CMK (cell line): ENCODE data around the gene S100A7A.

ENCODE experiments used
- DNase-seq: peaks from one replicate; pipeline ENCODE4 v3.0.0-alpha.2; 2010; ENCODE audit warnings: low read depth

S100A7A gene

DNA sequence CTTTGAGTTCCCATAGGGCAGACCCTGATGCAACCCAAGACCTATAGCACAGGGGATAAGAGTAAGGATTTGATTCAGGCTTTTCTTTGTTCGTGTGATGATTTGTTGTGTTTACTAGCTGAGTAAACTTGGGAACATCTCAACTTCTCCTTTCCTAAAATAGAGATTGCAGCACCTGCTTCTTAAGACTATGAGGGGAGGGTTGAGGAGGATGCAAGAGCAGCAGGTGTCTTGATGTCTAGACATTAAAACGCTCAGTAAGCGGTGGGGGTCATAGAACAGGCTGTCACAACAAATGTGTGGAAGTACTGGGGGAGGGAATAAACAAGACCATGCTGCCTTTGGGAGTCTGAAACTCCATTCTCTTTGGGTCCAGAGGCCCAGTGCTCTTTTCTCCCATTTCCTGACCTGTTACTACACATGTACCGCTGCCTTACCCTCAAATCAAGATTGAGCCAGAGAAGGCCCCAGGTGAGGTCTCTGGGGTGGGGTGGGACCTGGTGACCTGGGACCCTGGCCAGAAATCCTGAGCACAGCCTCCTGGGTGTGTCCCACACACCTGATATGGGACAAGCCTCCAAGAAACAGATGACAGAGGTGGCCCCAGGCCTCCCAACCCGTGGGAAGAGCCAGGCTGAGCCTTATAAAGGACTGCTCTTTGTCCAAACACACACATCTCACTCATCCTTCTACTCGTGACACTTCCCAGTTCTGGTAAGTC, at the start of gene S100A7A:
TSS of gene S100A7A (plus strand) at position 671 of the 721 bp plus-strand sequence. CDS start 1,563 bp downstream, outside the sequence.
- no peak for DNase-seq

DNA sequence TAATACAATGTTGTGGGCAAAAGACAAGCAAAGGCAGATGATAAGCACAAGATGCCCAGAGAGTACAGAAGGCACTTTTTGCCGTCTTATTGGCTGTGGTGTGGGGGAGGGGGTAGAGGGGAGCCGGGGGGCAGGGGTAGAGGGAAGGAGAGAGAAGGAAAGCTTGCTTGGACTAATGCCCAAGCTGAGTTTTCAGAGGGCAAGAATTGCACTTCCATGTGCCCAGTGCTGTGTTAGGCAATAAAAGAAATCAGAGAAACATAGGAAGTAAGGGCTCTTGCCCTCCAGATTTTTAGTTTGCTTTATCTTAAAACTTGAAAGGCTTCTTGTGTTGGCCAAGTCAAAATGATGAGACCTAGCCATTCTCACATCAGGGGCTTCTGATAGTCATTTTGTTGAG, 49.2 kb upstream of the S100A7A start:
- no peak for DNase-seq

DNA sequence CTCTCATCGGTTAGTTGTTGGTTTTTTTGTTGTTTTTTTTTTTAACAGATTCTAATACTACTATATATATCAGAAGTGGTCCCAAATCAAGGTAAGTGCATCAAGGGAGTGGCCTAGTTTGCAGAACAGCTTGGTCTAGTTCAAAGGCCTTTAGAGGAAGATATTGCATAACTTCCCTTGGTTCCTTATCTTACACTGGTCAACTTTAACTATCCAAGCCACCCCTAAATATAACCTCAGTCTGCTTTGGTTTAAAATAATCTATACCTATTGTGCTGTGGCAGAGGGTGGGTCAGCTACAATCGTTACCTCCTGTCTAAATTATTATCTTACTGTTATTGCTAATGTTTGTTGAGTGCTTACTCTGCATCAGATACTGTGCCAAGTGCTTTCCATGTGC, 47.8 kb upstream of the S100A7A start:
- DNase-seq: no peak

DNA sequence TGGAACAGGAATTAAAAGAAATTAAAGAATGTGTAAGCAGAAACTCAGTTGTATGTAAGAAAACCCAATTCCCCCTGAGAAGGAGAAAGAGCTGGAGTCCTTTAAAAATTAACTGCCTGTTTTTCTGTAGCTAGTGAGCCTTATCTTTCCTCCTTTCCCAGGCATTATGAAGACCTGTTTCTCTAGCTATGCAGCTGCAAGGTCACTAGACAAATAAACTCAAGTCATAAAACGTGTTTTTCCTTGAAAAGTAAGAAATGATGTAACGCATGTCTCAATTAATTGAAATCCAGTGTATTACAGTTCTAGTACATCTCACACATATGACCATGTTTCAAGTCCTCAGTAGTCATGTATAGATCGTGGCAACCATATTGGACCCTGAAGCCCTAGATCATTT, 46.2 kb upstream of the S100A7A start:
- DNase-seq: no peak

DNA sequence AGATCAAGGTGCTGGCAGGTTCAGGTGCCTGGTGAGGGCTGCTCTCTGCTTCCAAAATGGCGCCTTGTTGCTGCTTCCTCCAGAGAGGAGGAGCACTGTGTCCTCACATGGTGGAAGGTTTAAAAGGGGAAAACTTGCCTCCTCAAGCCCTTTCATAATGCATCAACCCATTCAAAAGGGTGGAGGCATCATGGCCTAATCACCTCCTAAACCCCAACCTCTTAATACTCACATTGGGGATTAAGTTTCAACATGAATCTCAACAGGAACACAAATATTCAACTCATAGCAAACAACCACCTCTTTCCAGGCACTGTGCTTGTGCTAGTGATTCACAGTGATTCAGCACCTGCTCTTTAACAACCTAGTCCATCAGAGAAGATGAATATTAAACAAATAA, 45.1 kb upstream of the S100A7A start:
- DNase-seq: no peak

DNA sequence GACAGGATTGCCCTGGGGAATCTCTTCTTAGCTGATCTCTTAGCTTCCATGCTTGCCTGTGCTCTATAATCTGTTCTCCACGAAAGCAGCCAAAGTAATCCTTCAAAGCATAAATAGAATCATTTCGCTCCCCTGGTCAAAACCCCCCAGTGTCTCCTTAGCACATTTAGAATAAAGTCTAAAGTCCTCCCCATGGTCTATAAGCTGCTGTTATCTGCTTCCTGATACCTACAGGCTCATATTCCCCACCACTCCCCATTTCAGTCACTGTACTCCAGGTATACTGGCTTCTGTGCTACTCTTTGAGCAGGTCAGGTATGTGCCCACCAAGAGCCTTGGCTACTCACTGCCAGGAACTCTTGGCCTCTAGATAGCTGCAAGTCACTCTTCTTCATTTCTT, 43.7 kb upstream of the S100A7A start:
- DNase-seq: no peak

DNA sequence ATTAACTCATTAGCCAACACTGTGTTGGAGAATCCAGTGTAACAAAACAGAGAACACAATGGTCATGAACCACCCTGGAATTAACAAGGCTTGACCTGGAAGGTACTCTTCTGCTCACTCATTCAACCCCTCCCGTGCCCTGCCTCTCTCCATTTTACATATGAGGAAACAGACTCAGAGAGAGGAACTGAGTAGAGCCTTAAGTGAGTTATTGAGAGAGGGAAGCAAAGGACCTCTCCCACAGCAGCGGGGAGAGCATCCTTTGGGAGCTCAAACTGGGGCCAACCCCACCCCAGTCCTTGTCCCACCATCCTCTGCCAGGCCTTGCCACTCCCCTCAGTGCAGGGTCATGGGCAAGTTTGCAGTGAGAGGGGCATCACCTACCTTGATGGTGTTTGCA, 42.2 kb upstream of the S100A7A start:
- no peak for DNase-seq

DNA sequence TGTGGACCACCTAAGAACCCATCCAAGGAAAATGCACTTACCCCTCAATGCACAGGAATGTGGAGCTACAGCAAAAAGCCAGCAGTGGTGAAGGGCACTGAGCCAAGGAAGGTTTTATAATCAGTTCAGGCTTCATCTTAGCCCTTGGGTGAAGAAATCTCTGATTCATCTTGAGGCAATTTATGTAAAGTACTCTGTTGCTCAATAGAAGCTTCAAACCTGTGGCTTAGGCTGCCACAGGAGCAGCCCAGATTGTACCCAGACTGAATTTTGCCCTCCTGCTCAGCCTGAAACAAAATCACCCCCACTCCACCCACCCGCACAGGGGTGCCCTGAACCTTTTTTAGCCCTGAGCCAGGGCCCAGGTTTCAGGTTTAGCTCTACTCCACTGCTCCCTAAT, 40.8 kb upstream of the S100A7A start, which contains the start of gene S100A12:
TSS of gene S100A12 (minus strand) at position 111 of the 400 bp plus-strand sequence. CDS start 1,029 bp downstream, outside the sequence.
- no peak for DNase-seq

DNA sequence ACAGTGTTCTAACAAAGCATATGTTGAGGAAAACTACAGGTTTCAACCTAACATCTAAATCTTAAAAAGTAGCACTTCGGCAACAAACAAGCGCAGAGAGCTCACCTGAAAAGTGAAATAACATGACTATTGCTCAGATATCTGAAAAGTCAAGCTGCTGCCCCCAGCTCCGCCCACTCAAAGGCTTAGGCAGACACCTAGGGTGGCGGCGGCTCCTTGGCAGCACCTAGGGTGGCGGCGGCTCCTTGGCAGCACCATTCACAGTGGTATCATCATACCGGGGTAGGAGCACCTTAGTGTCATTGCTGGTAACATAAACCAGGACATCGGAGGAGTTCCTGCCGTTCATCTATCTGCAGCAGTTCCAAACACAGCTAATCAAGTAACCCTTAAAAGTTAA, 36.7 kb upstream of the S100A7A start:
- no peak for DNase-seq

DNA sequence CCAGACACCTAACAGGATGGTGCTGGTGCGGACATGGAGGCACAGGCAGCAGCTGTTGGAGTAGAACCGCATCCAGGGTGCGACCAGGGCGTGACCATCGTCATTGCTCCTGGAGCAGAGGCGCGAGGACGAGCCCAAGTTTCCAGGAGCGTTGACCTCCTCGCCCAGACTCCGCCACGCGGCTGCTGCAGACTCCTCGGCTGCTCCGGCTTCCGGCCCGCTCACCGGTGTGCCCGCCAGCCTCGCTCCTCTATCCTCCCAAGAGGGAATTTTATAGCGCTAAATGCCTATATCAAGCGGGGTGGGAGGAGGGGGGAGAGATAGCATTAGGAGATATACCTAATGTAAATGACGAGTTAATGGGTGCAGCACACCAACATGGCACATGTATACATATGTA, 35.6 kb upstream of the S100A7A start:
- DNase-seq: no peak

DNA sequence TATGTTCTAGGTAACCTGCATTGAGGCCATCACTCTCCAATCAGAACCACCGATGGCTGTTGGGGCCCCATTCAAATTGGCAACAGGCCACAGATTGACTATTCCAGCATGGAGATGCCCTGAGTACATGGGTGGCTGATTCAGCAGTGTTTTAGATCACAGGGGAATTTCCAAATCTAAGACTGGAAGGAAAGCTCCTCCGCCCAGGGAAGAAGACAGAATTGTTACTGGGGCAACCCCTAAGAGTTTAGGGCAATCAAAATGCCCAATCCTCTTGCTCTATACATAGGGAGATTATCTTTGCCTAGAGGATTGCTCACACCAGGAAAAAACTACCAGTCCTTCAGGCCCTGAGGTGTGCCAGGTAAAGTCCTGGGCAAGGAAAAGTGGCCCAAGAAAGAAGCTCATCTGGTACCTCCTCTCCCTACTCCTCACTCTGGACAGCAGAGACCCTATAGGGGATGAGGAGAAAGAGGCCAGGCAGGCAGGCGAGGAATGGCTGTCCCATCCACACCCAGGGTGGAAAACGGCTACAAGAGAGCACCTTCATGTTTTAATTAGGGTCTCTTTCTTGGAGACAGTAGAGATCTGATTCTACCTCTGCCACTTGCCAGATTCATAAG, 31.3 kb upstream of the S100A7A start:
- DNase-seq: no peak

DNA sequence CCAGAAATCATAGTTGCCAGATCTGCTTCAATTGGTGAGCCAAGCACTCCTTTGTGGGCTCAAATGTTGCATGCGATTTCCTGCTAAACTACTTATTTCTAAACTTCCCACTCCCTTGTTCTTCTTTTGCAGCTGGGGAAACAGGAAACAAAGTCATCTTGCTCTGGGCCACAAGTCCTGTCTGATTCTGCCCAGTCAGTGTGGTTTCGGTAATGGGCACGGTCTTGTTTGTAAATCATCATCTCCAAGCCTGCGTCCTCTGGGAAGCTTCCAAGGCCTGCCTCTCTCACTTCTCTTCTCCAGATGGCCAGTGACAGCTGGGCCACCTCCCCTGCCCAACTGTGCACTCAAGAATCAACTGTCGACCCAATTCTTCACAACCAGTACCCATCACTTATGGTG, 29.8 kb upstream of the S100A7A start:
- DNase-seq: no peak

DNA sequence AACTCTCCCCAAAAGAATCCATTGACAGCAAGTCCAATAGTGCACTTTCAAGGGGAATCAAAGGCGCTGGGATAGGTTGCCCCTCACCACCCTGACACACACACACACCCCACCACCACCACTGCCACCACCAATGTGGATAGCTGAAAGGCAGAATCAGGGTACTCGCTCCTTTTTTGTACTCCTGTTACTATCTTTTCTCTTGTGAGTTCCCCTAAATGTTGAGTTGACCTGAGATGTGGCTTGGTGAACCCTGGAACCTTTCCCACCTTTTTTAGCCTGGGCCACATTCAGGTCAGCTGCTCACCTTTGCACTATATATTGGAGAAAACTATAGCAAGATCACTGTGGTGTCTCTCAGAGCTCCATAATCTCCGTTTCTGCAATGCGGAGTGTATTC, 29.3 kb upstream of the S100A7A start:
- no peak for DNase-seq

DNA sequence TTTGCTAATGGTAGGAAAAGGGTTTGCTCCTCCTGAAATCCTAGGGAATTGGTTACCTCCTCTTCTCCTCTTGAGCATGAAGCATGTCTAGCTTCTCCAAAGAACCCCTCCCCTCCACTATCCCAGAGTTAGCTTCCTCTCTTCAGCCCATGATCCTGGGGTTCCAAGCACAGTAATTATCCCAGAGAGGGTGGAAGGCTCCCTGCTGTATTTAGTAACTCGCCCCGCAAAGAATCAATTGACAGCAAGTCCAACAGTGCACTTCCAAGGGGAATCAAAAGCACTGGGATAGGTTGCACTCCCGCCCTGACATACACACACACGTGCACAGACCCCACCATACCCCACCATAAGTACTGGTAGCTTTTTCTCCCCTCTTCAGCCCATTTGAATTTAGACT, 28.5 kb upstream of the S100A7A start:
- no peak for DNase-seq

DNA sequence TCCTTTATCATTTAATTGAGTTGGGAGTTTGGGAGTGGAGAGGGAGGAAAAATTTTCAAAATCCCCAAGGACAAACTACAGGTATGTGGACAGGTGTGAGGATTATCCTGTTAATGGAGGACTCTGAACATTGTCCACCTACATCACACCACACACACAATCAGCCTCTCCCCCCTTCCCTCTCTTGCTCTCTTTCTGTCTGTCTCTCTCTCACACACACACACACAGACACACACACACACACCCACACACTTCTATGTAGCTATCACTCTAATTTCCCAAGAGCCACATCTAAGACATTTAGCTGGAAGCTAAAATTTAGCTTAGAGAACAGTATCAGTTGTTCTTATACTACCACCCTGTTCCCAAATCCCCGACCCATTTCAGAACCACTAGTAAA, 26.9 kb upstream of the S100A7A start:
- DNase-seq: no peak

DNA sequence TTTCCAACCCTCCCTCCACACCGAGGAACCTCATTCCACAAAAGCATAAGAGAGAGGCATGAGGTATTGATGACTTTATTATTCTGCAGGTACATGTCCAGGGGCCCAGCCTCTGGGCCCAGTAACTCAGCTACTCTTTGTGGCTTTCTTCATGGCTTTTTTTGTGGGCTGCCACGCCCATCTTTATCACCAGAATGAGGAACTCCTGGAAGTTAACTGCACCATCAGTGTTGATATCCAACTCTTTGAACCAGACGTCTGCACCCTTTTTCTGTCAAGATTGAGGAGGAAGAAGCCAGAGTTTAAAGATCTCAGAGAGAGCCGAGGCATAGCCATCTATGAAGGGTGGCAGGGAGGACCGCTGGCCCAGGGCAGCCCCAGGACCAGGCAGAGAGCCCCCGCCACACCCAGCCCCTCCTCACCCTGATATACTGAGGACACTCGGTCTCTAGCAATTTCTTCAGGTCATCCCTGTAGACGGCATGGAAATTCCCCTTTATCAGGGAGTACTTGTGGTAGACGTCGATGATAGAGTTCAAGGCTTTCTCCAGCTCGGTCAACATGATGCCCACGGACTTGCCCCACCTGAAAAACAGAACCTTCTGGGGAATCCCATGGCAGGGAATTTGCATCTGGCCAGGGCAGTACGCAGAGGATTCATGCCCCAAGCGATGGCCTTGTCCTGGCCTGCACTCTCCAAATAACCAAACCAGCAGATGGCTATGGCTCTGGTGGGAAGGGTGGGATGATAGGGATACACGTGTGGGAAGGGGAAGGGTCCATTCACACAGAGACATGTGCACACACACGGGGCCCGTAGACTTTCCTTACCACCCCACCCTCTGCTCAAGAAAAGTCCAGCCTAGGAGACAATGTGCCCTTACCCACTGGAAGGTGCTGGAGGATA, 26.1 kb upstream of the S100A7A start:
- DNase-seq: no peak

DNA sequence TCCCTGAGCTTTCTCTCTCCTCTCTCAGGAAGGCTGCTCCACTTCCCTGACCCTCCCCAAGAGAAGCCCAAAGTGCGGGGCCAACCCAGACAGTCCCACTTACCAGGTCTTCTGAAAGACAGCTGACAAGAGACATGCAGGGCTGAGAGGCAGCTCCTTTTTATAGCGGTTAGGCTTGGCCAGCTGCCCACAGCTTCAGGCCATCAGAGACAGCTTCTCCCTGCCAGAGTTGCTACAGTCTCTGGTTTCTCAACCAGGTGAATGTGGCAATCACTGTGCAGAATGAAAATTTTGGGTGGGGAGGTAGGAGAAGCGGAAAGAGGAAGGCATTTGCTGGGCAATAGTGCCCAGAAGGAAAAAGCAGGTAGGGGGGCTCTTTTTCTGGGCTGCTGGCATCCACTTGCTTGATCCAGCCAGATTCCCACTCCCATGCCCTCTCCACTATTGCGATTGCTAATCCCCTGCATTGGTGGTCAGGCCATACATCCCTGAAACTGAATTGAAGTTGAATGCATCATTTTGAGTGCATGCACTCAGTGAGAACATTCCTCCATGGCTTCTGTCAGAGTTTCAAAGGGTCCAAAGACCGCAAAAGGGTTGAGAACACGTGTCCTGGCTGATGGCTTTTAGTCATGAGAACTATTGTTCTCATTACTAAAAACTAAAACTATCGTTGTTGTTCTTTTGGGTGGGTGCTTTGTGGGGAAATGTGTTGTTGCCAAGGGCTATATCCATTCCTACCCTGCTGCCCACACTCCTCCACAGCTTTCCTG, 25.2 kb upstream of the S100A7A start, which contains the start of gene S100A8:
TSS of gene S100A8 (minus strand) at position 136 of the 773 bp plus-strand sequence. CDS start 538 bp downstream, outside the sequence.
- DNase-seq: no peak

DNA sequence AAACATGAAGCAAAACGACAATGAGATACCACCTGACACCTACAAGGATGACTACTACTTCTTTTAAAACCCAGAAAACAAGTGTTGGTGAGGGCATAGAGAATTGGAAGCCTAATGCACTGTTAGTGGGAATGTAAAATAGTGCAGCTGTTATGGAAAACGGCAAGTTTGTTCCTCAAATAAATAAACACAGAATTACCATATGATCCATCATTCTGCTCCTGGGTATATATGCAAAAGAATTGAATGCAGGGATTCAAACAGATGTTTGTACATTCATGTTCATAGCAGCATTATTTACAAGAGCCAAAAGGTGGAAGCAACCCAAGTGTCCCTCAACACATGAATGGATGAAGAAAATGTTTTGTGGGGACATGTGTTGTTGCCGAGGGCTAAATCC, 24.1 kb upstream of the S100A7A start:
- no peak for DNase-seq

DNA sequence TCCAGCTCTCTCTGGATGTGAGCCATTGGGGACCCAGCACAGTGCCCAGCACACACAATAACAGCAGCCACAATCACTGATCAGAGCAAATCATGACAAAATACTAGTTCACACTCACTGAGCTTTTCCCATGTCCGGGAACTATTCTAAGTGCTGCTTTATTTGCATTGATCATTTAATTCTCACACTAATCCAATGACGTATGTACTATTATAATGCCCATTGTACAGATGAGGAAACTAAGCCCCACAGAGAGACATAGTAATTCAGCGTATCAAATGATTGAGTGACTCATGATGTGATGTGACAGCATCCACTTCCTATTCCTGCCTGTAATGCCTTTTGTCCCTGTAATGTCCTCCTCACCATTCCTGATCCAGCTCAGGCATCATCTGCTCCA, 23.5 kb upstream of the S100A7A start:
- DNase-seq: no peak

DNA sequence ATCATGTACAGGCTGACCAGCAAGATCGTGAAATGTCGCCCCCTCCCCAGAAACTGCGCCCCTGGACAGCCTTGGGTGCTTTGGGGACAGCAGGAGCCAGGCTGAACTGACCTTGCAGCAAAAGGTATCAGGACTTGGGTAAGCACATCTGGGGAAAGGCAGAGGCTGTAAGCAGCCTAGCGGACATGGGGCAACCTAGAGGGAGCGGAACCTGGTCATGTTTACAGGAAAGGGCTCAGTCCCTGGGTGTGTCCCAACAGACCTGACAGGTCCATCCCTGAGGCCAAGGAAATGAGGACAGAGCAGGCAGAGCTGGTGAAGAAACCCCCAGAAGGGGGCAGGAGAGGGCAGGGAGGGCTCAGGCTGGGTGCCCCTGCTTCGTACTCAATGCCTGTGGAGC, 22.4 kb upstream of the S100A7A start:
- DNase-seq: no peak

DNA sequence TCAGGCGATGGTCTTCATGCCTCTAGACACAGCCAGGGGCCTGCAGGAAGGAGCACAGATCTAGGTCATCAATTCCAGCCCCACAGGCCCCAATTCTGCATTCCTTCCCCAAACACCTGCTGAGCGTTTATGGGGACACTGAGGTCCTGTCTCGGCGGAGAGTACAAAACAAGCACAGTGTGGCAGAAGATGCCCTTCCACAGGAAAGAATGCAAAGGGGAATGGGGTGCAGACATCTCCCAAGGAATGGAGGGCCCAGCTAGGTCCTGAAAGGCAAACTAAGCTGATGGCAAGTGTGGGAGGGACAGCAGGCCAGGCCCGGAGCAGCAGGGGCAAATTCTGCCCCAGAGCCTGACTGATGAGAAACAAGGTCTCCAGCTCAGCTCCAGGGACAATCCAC, 21.9 kb upstream of the S100A7A start:
- DNase-seq: no peak

DNA sequence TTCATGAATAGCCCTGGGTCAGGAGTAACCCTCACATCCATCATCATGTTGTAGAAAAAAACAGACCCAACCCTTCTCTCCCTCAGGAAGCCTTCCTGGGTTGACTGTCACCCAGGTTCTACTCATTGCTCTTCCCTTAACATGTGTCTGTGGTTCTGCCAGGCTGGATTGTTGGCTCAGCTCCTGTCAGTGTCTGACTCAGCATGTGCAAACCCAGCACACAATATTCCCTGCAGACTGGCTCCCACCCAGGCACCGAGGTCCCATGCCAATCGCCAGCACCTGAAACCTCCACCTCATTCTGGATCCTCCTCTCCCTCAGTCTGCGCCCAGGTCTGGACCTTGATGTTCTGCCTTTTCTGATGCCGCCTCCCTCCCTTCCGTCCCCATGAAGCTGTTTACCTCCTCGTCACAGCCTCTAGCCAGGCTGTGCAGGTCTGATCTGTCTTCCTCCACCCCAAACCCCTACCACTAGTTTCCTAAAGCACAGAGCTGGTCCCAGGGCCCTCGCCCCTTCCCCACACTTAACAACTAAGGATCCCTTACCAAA, 21.1 kb upstream of the S100A7A start:
- no peak for DNase-seq
